WTC11 (cell line): ENCODE results near the gene STK40. TPM values are rescaled to one million over a fixed set of nuclear protein-coding genes. Genes with fewer than 3 reads are reported as not detected.
A peak's percentile ranks its signal among the peaks of the same experiment; 100 is the strongest.

Experiments
- ATAC-seq: fragments of 200-7000 bp; cut with Tn5 transposase; 2 replicates; pipeline ENCODE4 v1.10.0; 2021; ENCODE audit warnings: mild to moderate bottlenecking, moderate library complexity
- CTCF ChIA-PET: fragments of 300-600 bp; sonication (Branson Sonifier 250); formaldehyde crosslinking; loops from one replicate; lab custom pipeline; 2021; ENCODE audit warnings: antibody characterized with exemption; lab: Charles Lee
- POLR2A ChIA-PET: fragments of 350-600 bp; sonication (Branson Sonifier 250); formaldehyde crosslinking; loops from one replicate; lab custom pipeline; 2021; ENCODE audit warnings: antibody characterized with exemption; lab: Charles Lee
- DNase-seq: peaks from one replicate; pipeline ENCODE4 v3.0.0; 2021; ENCODE audit warnings: low spot score
- H3K27ac Mint-ChIP-seq: 2 replicates; pipeline ENCODE4 v1.8.0; 2021; ENCODE audit warnings: mixed read lengths
- H3K27me3 Mint-ChIP-seq: 2 replicates; pipeline ENCODE4 v1.8.0; 2021; ENCODE audit warnings: low read depth, mild to moderate bottlenecking, moderate library complexity, mixed read lengths
- H3K36me3 Mint-ChIP-seq: 2 replicates; pipeline ENCODE4 v1.8.0; 2021; ENCODE audit warnings: mixed read lengths
- H3K4me1 Mint-ChIP-seq: 2 replicates; pipeline ENCODE4 v1.8.0; 2022; ENCODE audit warnings: mixed read lengths
- H3K4me3 Mint-ChIP-seq: 2 replicates; pipeline ENCODE4 v1.8.0; 2021; ENCODE audit warnings: mild to moderate bottlenecking, moderate library complexity, mixed read lengths
- H3K9me3 Mint-ChIP-seq: 2 replicates; pipeline ENCODE4 v1.8.0; 2021; ENCODE audit warnings: mixed read lengths
- AFF4 ChIP-seq: sonication (generic); formaldehyde crosslinking; IDR thresholded peaks from 2 replicates; pipeline ENCODE4 v1.8.1; 2023; ENCODE audit warnings: mild to moderate bottlenecking, missing genetic modification reagents, borderline replicate concordance
- ARID4B ChIP-seq: sonication (generic); formaldehyde crosslinking; IDR thresholded peaks from 2 replicates; pipeline ENCODE4 v1.8.0; 2023; ENCODE audit warnings: missing genetic modification reagents, mild to moderate bottlenecking, borderline replicate concordance
- CTCF ChIP-seq: fragments of 200-600 bp; IDR thresholded peaks from 2 replicates; pipeline ENCODE4 v1.8.0; 2022; ENCODE audit warnings: antibody characterized with exemption
- ESRRA ChIP-seq: sonication (generic); formaldehyde crosslinking; IDR thresholded peaks from 2 replicates; pipeline ENCODE4 v1.8.1; 2022; ENCODE audit warnings: mild to moderate bottlenecking, missing genetic modification reagents, borderline replicate concordance
- FOXP1 ChIP-seq: sonication (generic); formaldehyde crosslinking; IDR thresholded peaks from 2 replicates; pipeline ENCODE4 v1.8.0; 2022; ENCODE audit warnings: missing genetic modification reagents, mild to moderate bottlenecking, moderate library complexity, borderline replicate concordance
- GTF2I ChIP-seq: fragments of 250-450 bp; sonication (Bioruptor Pico); conservative IDR thresholded peaks from 2 replicates; pipeline ENCODE4 v1.4.0; 2021; ENCODE audit warnings: mild to moderate bottlenecking
- IRF2 ChIP-seq: sonication (generic); formaldehyde crosslinking; IDR thresholded peaks from 2 replicates; pipeline ENCODE4 v1.8.0; 2022; ENCODE audit warnings: low read depth, missing genetic modification reagents, borderline replicate concordance
- JAZF1 ChIP-seq: fragments of 250-450 bp; sonication (Bioruptor Pico); IDR thresholded peaks from 2 replicates; pipeline ENCODE4 v1.9.0; 2021; ENCODE audit warnings: moderate library complexity, mild to moderate bottlenecking, inconsistent platforms
- MYBL2 ChIP-seq: sonication (generic); formaldehyde crosslinking; IDR thresholded peaks from 2 replicates; pipeline ENCODE4 v1.8.1; 2023; ENCODE audit warnings: mild to moderate bottlenecking, moderate library complexity, missing genetic modification reagents
- NFATC4 ChIP-seq: fragments of 250-450 bp; sonication (Bioruptor Pico); IDR thresholded peaks from 2 replicates; pipeline ENCODE4 v1.9.0; 2021; ENCODE audit warnings: mild to moderate bottlenecking
- NR2C2 ChIP-seq: sonication (generic); formaldehyde crosslinking; IDR thresholded peaks from 2 replicates; pipeline ENCODE4 v1.8.0; 2022; ENCODE audit warnings: mild to moderate bottlenecking, missing genetic modification reagents
- OVOL2 ChIP-seq: fragments of 250-450 bp; sonication (Bioruptor Pico); IDR thresholded peaks from 2 replicates; pipeline ENCODE4 v1.9.0; 2021; ENCODE audit warnings: mild to moderate bottlenecking, borderline replicate concordance
- RELA ChIP-seq: sonication (generic); formaldehyde crosslinking; IDR thresholded peaks from 2 replicates; pipeline ENCODE4 v1.8.1; 2022; ENCODE audit warnings: missing genetic modification reagents, mild to moderate bottlenecking, borderline replicate concordance
- SP1 ChIP-seq: sonication (generic); formaldehyde crosslinking; conservative IDR thresholded peaks from 2 replicates; pipeline ENCODE4 v1.8.1; 2022; ENCODE audit warnings: missing genetic modification reagents
- STAT6 ChIP-seq: sonication (generic); formaldehyde crosslinking; conservative IDR thresholded peaks from 2 replicates; pipeline ENCODE4 v1.8.1; 2023; ENCODE audit warnings: mild to moderate bottlenecking, low read depth, missing genetic modification reagents, moderate library complexity
- ZBTB21 ChIP-seq: sonication (generic); formaldehyde crosslinking; IDR thresholded peaks from 2 replicates; pipeline ENCODE4 v1.8.1; 2023; ENCODE audit warnings: mild to moderate bottlenecking, missing genetic modification reagents, borderline replicate concordance
- ZNF425 ChIP-seq: fragments of 250-450 bp; sonication (Bioruptor Pico); conservative IDR thresholded peaks from 2 replicates; pipeline ENCODE4 v1.9.0; 2021; ENCODE audit warnings: mild to moderate bottlenecking
- total RNA-seq: library from RNA; stranded (reverse); gene quantifications from 3 replicates; pipeline ENCODE4 v1.2.3, GENCODE V29; 2021
- TF ChIP-seq, protein P1 (sequence below): sonication (generic); formaldehyde crosslinking; IDR thresholded peaks from 2 replicates; pipeline ENCODE4 v1.8.1; 2023; ENCODE audit warnings: mild to moderate bottlenecking, missing genetic modification reagents, moderate library complexity
- TF ChIP-seq, protein P2 (sequence below): sonication (generic); formaldehyde crosslinking; IDR thresholded peaks from 2 replicates; pipeline ENCODE4 v1.8.1; 2022; ENCODE audit warnings: mild to moderate bottlenecking, missing genetic modification reagents, moderate library complexity, borderline replicate concordance

The STK40 gene
- total RNA-seq, 1 experiment from 2014 or later, result 24.7 TPM

DNA sequence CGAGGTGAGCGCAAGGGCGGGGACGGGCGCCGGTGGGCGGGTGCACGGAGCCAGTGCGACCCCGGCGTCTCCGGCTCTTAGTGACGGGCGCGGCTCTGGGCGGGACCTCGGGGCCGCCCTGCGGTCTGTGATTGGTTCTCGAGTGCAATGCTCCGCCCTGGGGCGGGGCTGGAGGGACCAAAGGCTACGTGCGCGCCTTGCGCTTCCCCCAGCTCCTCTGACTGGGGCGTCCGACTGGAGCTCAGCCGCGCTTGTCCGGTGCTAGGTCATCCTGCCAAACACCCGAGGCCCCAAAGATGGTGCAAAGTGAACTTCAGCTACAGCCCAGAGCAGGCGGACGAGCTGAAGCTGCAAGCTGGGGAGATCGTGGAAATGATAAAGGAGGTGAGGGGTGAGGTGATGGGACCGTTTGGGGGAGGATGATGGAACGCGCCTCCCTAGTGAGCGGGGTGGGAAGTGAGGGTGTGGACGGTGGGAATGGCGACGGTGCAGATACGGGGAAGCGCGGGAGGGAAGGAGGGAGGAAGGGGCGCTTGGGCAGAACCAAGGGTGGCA, 78.7 kb downstream of the STK40 start:
- peaks cover 17% of the 10 kb centered on the region for H3K4me1 Mint-ChIP-seq
- H3K36me3 Mint-ChIP-seq, result peaks cover 36% of the 10 kb centered on the region
- H3K27me3 Mint-ChIP-seq, result no peaks in the 10 kb centered on the region
- H3K9me3 Mint-ChIP-seq, result no peaks in the 10 kb centered on the region
- ATAC-seq, result peak; percentile 95
- H3K4me3 Mint-ChIP-seq, result peak overlapping the region; percentile 99
- DNase-seq, result peak; percentile 98
- H3K27ac Mint-ChIP-seq, result peak overlapping the region; percentile 94; the same call in 1 of the 2 replicates
- ChIA-PET POLR2A (interaction anchor here (0.6 to 2.6 kb wide), 11 partner anchors 10 to 158 kb away, joined by 3 to 77 read pairs (median 5); partner anchors contain the start of genes EVA1B, THRAP3 and TRAPPC3), CTCF (interaction anchor here (0.8 to 2.3 kb wide), 16 partner anchors 10 to 269 kb away, joined by 3 to 32 read pairs (median 6); partner anchors contain the start of genes EVA1B and TRAPPC3)
- TF ChIP-seq MYBL2, result no peak
- TF ChIP-seq, protein P1, sequence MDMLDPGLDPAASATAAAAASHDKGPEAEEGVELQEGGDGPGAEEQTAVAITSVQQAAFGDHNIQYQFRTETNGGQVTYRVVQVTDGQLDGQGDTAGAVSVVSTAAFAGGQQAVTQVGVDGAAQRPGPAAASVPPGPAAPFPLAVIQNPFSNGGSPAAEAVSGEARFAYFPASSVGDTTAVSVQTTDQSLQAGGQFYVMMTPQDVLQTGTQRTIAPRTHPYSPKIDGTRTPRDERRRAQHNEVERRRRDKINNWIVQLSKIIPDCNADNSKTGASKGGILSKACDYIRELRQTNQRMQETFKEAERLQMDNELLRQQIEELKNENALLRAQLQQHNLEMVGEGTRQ (CRISPR knock-in tag), result no peak
- no peak for TF ChIP-seq GTF2I (CRISPR knock-in tag)
- TF ChIP-seq ZBTB21 (CRISPR knock-in tag), result no peak
- no peak for TF ChIP-seq ESRRA (CRISPR knock-in tag)
- TF ChIP-seq STAT6 (CRISPR knock-in tag), result no peak
- TF ChIP-seq JAZF1 (CRISPR knock-in tag), result no peak
- no peak for TF ChIP-seq RELA (CRISPR knock-in tag)
- TF ChIP-seq, protein P2, sequence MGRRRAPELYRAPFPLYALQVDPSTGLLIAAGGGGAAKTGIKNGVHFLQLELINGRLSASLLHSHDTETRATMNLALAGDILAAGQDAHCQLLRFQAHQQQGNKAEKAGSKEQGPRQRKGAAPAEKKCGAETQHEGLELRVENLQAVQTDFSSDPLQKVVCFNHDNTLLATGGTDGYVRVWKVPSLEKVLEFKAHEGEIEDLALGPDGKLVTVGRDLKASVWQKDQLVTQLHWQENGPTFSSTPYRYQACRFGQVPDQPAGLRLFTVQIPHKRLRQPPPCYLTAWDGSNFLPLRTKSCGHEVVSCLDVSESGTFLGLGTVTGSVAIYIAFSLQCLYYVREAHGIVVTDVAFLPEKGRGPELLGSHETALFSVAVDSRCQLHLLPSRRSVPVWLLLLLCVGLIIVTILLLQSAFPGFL (CRISPR knock-in tag), result no peak
- no peak; the same call in 1 of the 2 replicates for TF ChIP-seq ARID4B (CRISPR knock-in tag)
- TF ChIP-seq AFF4 (CRISPR knock-in tag), result no peak
- no peak for TF ChIP-seq CTCF
- peak; percentile 49; the same call in 1 of the 2 replicates for TF ChIP-seq NFATC4
- TF ChIP-seq FOXP1, result no peak; the same call in 1 of the 2 replicates
- peak; percentile 90 for TF ChIP-seq SP1 (CRISPR knock-in tag)
- no peak for TF ChIP-seq IRF2
- no peak for TF ChIP-seq OVOL2
- no peak for TF ChIP-seq ZNF425
- TF ChIP-seq NR2C2, result no peak
